NCI-H1417 treated with DMSO at 0.1 percent for 48 hours (cell line): ENCODE data around the gene DGUOK.
A peak's percentile ranks its signal among the peaks of the same experiment; 100 is the strongest.
"Not testable (repeated sequence)": the region's sequence is repeated elsewhere in the genome, so short reads cannot be mapped to it uniquely, and the experiment has no call there.

Experiments used
- DNase-seq: peaks from one replicate; lab custom pipeline; 2025; lab: John Stamatoyannopoulos, UW

The DGUOK gene

GRCh38 chr2:73901143-73901542 lies 25.5 kb upstream of the DGUOK start:
- DNase-seq: no peak

GRCh38 chr2:73902284-73902683 lies 24.4 kb upstream of the DGUOK start:
- DNase-seq: no peak

GRCh38 chr2:73903313-73903712 lies 23.4 kb upstream of the DGUOK start:
- DNase-seq: no peak

GRCh38 chr2:73903949-73904613 lies 22.6 kb upstream of the DGUOK start:
- not testable (repeated sequence) for DNase-seq

- no peak for DNase-seq
Observed at GRCh38 chr2:73904952-73905351, 21.7 kb upstream of the DGUOK start.

- DNase-seq: no peak
Observed at GRCh38 chr2:73906847-73907505, 19.7 kb upstream of the DGUOK start.

- DNase-seq: peak; percentile 81
Observed at GRCh38 chr2:73907840-73908452, 18.7 kb upstream of the DGUOK start.

GRCh38 chr2:73908689-73909652 lies 17.7 kb upstream of the DGUOK start:
- no peak for DNase-seq

- no peak for DNase-seq
Observed at GRCh38 chr2:73910873-73911547, 15.7 kb upstream of the DGUOK start.

- no peak for DNase-seq
Observed at GRCh38 chr2:73911548-73912208, 15.0 kb upstream of the DGUOK start.

- DNase-seq: no peak
Observed at GRCh38 chr2:73913414-73914054, 13.1 kb upstream of the DGUOK start.

- DNase-seq: no peak
Observed at GRCh38 chr2:73914667-73915066, 12.0 kb upstream of the DGUOK start.

GRCh38 chr2:73915437-73915993 lies 11.2 kb upstream of the DGUOK start:
- DNase-seq: no peak

GRCh38 chr2:73916666-73917065 lies 10.0 kb upstream of the DGUOK start:
- no peak for DNase-seq

- DNase-seq: no peak
Observed at GRCh38 chr2:73917296-73917695, 9.4 kb upstream of the DGUOK start.

GRCh38 chr2:73917696-73918207 lies 8.9 kb upstream of the DGUOK start:
- no peak for DNase-seq

- DNase-seq: no peak
Observed at GRCh38 chr2:73918856-73919255, 7.8 kb upstream of the DGUOK start.

GRCh38 chr2:73919596-73920228 lies 7.0 kb upstream of the DGUOK start:
- no peak for DNase-seq
